Prostate gland (tissue), 2 donors: Measurements from ENCODE around the gene SLC6A7. TPM values are rescaled to one million over a fixed set of nuclear protein-coding genes. Genes with fewer than 3 reads are reported as not detected.
A peak's percentile ranks its signal among the peaks of the same experiment; 100 is the strongest.

ENCODE experiments used
- DNase-seq: peaks from one replicate; pipeline ENCODE4 v3.0.0-alpha.2; 2019; ENCODE audit warnings: low spot score
- H3K27ac ChIP-seq, 2 donors: fragments of 200-600 bp; sonication (generic); 2 replicates each; pipeline ENCODE4 v1.5.1; 2017 to 2019
- H3K27me3 ChIP-seq: fragments of 200-600 bp; sonication (generic); replicated peaks from 2 replicates; pipeline ENCODE4 v1.5.1; 2019; ENCODE audit not compliant: insufficient read depth
- H3K36me3 ChIP-seq, 2 donors: fragments of 200-600 bp; sonication (generic); 1 replicate in 1 of 2; 2 replicates in 1 of 2; pipeline versions ENCODE4 v1.5.1 to v1.8.1; 2017 to 2019
- H3K4me1 ChIP-seq: fragments of 200-600 bp; sonication (generic); replicated peaks from 2 replicates; pipeline ENCODE4 v1.5.1; 2019
- H3K4me3 ChIP-seq, 2 donors: fragments of 200-600 bp; sonication (generic); 2 replicates each; pipeline ENCODE4 v1.5.1; 2017 to 2019
- H3K9me3 ChIP-seq: fragments of 200-600 bp; sonication (generic); 2 replicates; pipeline ENCODE4 v1.5.1; 2017
- CTCF ChIP-seq, 4 experiments: fragments of 200-600 bp in 2 of 4; fragments of 450-650 bp in 2 of 4; sonication (generic) in 2 of 4; IDR thresholded peaks; 1 replicate in 3 of 4; 2 replicates in 1 of 4; pipeline ENCODE4 v1.5.1; 2016 to 2019; ENCODE audit warnings: antibody characterized with exemption in 4 of 4, mild to moderate bottlenecking in 2 of 4, moderate library complexity in 2 of 4
- POLR2A ChIP-seq: fragments of 450-650 bp; IDR thresholded peaks from one replicate; pipeline ENCODE4 v1.6.1; 2016; ENCODE audit warnings: antibody characterized with exemption, mild to moderate bottlenecking
- POLR2AphosphoS5 ChIP-seq: sonication (generic); formaldehyde crosslinking; IDR thresholded peaks from one replicate; pipeline ENCODE4 v1.6.1; 2017; ENCODE audit warnings: antibody characterized with exemption
- WGBS: methylation state at CpG from one replicate; pipeline ENCODE4 v1.1.5; 2018; 5-methylcytosine and 5-hydroxymethylcytosine counted together
- intact Hi-C: fragments of 100-400 bp; cut with DNase I; formaldehyde crosslinking; loops from one replicate; pipeline ENCODE4 v1.14.2; 2022
- total RNA-seq, 2 donors: library from RNA; depleted of rRNA; stranded (reverse); fragments of >200 nt; gene quantifications; one replicate each; pipeline ENCODE4 v1.1.0, GENCODE V29; 2016

Gene SLC6A7
- total RNA-seq, 2 donors from 2014 or later = not detected

GRCh38 chr5:150155258-150156026 is 34.4 kb upstream of the SLC6A7 start, which contains the start of gene PDGFRB:
Gene PDGFRB, minus strand, starts transcription at chr5:150155845. Its CDS starts 18,798 bp downstream, at chr5:150137047.
- Histone ChIP-seq H3K4me3 (peak within 1 kb of the TSS; percentile 28 to 33), H3K27ac (peak within 1 kb of the TSS; percentile 71 to 73), H3K36me3 (no peaks in the 10 kb centered on the region), H3K9me3 (no peaks in the 10 kb centered on the region), H3K27me3 (no peaks in the 10 kb centered on the region), H3K4me1 (no peaks in the 10 kb centered on the region)
- TF ChIP-seq CTCF (IDR thresholded peaks at IDR 0.05) (no peak), POLR2AphosphoS5 (peak; percentile 55)
- DNase-seq = peak; percentile 47
- intact Hi-C loops = loop anchor here (2.0 kb wide), 2 partner anchors 15 to 25 kb away; no protein-coding TSS in a partner anchor
- WGBS = 3% methylated on average over 17 of the region's 17 CpGs

- Histone ChIP-seq H3K4me1 (no peaks in the 10 kb centered on the region), H3K4me3 (peak overlapping the region; percentile 28 to 33), H3K27me3 (no peaks in the 10 kb centered on the region), H3K27ac (peak overlapping the region; percentile 71 to 73), H3K9me3 (no peaks in the 10 kb centered on the region), H3K36me3 (no peaks in the 10 kb centered on the region)
- TF ChIP-seq POLR2A (no peak), CTCF (IDR thresholded peaks at IDR 0.05) (no peak), POLR2AphosphoS5 (no peak)
- intact Hi-C loops = loop anchor here (2.0 kb wide), 1 partner anchor 25 kb away; no protein-coding TSS in a partner anchor
- WGBS = 6% methylated on average over 9 of the region's 9 CpGs
- DNase-seq = no peak
Measured at GRCh38 chr5:150156027-150156368, 33.9 kb upstream of the SLC6A7 start.

GRCh38 chr5:150156540-150156939 is 33.3 kb upstream of the SLC6A7 start:
- Histone ChIP-seq H3K4me3 (no peak overlapping the region), H3K9me3 (no peaks in the 10 kb centered on the region), H3K4me1 (no peaks in the 10 kb centered on the region), H3K36me3 (no peaks in the 10 kb centered on the region), H3K27ac (peak overlapping the region; percentile 71 to 73), H3K27me3 (no peaks in the 10 kb centered on the region)
- intact Hi-C loops = loop anchor here (2.0 kb wide), 1 partner anchor 26 kb away; no protein-coding TSS in a partner anchor
- WGBS = 76% methylated on average over 4 of the region's 4 CpGs
- no peak for DNase-seq
- no peak for TF ChIP-seq CTCF (IDR thresholded peaks at IDR 0.05)
- no peak for TF ChIP-seq POLR2A
- no peak for TF ChIP-seq POLR2AphosphoS5

GRCh38 chr5:150157168-150157567 is 32.7 kb upstream of the SLC6A7 start:
- intact Hi-C loops = loop anchor here (2.0 kb wide), 1 partner anchor 26 kb away; no protein-coding TSS in a partner anchor
- WGBS = 65% methylated on average over 3 of the region's 3 CpGs

More at GRCh38 chr5:150157168-150157567, 32.7 kb upstream of the SLC6A7 start:
- no peak for TF ChIP-seq POLR2AphosphoS5
- no peak for TF ChIP-seq POLR2A
- no peak for TF ChIP-seq CTCF (IDR thresholded peaks at IDR 0.05)
- Histone ChIP-seq H3K9me3 (no peaks in the 10 kb centered on the region), H3K27ac (peak overlapping the region in 1 of 2 donors; percentile 71), H3K4me3 (no peak overlapping the region), H3K36me3 (no peaks in the 10 kb centered on the region), H3K4me1 (peaks cover 3% of the 10 kb centered on the region), H3K27me3 (no peaks in the 10 kb centered on the region)
- DNase-seq = no peak
